ENCODE data around the gene ADAP1.

The ADAP1 gene

DNA sequence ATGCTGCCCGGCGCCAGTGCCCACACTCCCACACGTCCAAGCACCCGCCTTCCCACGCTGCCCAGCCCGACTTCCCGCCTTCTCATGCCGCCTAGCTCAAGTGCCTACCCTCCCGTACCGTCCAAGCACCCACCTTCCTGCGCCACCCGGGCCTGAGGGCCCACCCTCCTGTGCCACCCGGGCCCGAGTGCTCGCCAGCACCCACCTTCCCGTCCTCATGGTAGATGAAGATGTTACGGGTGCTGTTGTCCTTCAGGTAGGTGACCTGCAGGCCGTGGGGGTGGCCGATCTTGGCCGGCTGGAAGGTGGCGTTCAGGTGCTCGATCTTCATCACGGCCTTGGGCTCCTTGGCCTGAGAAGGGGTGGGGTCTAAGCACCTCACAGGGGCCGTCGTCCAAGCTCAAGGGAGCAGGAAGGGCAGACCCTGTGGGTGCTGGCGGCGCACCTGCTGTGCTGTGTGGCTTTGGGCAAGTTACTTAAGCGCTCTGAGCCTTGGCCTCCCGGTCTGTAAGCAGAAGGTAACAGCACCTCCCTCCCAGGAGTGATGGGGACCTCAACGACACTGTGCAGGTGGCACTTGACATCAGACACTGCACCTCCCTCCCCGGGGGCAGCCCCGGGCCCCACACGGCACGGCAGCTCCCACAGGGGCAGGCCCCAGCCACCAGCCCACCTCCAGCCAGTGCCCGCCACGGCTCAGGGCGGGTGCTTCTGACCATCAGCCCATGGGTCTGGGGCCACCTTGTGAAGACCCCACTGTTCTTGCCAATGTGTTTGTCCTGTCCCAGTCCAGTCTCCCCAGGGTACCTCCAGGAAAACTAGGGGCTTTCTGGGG is 50.3 kb downstream of the ADAP1 start:
- FAIRE-seq: no peak

- FAIRE-seq: no peak
Observed at GRCh38 chr7:902996-903395, 51.5 kb downstream of the ADAP1 start.

GRCh38 chr7:901388-902154 is 52.9 kb downstream of the ADAP1 start:
- FAIRE-seq: no peak

- no peak for FAIRE-seq
Observed at GRCh38 chr7:901041-901387, 53.5 kb downstream of the ADAP1 start.

- no peak for FAIRE-seq
Observed at GRCh38 chr7:900331-901040, 54.0 kb downstream of the ADAP1 start.

GRCh38 chr7:899806-900205 is 54.7 kb downstream of the ADAP1 start:
- no peak for FAIRE-seq

DNA sequence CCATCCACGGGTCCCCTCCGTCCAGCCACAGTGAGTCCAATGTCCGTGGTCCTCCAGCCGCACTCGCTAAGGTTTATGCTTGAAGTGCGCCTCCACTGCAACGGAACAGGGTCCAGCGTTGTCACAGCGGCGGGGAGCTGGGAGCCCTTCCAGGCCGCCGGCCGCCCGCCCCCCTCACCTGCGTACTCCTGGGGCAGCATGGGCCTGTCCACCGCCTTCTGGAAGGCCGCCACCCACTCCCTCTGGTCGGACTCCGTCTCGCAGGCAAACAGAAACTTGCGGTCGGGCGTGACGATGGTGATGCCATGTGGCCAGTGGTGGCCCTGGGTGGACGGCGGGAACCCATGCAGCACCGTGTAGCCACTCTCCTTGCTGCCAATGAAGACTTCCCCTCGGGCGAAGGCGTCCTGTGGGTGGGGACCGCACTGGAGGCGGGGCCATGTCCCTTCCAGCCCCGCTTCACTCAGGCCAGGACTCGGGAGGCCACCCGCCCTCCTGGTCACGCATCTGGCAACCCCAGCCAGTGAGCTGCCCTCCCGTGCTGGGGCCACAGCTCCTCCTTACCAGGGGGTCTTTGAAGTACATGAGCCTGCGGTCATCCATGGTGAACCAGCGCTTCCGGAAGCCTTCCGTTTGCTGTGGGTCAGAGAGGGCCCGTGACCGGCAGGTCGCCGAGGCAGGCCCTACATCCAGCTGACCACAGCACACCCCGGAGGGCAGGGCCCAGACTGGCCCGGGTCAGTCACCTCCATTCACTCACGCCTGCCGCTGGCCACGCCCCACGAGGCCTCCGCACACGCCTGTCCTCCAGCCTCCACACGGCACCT is 55.4 kb downstream of the ADAP1 start:
- no peak for FAIRE-seq

DNA sequence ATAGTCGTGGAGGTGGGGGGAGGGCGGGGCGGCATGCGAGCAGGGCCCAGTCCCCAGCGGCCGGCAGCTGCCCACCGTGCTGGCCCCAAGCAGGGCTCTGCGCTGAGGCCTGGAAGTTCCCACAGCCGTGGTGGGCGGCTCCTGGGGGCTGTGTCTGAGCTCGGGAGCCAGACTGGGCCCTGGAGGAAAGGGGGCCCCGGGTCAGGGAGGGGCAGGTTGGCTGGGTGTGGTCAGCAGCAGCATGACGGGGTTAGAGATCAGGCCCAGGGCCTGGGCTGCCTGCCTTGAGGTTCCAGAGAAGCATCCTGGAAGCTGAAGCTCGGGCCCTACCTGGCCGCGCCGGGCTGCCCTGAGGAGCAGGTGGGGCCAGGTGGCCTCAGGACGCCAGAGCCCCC is 56.0 kb downstream of the ADAP1 start:
- no peak for FAIRE-seq

DNA sequence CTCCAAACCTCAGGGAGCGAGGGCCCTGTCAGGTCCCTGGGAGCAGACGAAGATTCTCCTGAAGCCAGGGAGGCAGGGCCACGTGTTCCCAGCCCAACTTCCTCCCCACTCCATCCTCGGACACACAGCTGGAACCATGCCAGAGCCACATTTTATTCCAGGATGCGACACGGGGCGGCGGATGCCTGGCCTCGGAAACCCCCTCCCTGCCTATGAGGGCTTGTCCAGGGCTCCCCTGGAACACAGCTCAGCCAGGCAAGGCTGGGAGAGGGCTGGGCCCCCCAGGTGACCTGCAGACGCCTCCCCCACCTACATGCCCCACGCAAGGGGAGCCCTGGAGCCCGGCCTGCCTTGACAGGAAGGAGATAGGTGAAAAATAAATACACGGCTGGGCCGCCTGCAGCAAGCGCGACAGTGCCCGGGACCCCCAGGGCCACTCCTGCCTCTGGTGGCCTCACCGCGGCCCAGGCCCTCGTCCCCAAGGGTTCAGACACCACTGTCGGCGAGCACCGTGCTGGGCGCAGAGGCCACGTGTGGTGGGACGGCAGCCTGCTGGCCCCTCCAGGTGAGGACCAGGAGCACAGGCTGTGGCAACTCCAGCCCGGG is 56.6 kb downstream of the ADAP1 start:
- FAIRE-seq: no peak

GRCh38 chr7:897086-897485 is 57.4 kb downstream of the ADAP1 start:
- no peak for FAIRE-seq

- no peak for FAIRE-seq
Observed at GRCh38 chr7:896346-897075, 58.0 kb downstream of the ADAP1 start.

DNA sequence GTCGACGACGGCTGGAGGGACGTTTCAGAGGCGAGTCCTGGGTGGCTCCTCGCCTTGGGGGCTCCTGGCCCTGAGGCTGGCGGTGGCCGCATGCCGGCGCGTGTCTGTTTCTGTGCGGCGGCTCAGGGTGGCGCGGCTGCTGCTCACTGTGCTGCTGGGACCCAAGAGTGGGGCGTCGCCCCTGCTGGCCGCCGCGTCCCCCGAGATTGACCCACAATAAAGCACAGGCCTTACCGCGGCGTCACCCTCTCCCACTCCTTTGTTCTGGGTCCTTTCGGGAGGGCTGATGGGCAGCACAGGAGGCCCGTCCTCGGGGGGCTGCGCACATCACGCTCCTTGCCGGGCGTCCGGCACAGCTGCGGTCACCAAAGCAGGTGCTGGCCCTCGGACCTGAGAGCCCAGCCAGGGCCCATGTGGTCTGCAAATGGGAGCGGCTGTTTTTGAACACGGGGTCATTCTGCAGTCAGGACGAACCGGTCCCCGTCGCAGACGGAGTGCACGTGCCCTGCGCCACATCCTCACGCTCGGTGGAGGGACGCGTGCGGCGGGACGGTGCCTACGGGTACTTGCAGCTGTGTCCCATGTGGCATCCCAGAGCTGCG is 58.9 kb downstream of the ADAP1 start:
- FAIRE-seq: no peak

GRCh38 chr7:894927-895450 is 59.5 kb downstream of the ADAP1 start:
- no peak for FAIRE-seq

DNA sequence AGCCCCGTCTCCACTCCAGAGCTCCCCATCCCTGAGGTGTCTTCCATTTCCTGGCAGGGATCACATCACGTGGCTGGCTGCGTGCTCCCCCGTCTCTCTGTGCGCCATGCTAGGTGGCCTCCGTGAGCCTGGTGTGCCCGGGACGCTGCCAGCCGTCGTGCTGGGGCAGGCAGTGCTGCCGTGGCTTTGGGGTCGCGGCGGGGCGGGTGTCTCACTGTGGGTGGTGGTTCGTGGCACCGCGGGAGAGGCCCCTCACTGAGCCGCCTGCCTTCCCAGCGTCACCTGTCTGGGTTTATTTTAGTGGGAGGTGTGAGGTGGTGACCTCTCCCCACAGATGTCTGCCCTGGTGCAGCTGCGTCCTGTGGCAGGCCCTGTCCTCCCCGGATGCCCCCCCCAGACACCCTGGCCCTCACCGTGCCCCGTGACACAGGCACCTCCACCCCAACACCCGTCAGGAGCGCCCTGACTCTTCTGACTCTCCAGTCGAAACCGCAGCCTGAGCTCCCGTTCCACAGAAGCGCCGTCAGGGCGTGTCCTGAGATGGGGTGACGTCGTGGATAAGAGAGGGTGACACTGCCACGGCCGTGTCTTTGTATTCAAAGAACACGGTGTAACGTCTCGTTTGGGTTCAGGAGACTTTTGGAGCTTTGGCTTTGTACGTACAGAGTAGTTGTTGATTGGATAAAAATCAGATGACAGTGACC is 60.2 kb downstream of the ADAP1 start:
- FAIRE-seq: no peak

- FAIRE-seq: no peak
Observed at GRCh38 chr7:893686-894085, 60.8 kb downstream of the ADAP1 start.

- FAIRE-seq: no peak
Observed at GRCh38 chr7:892648-893593, 61.6 kb downstream of the ADAP1 start.

- no peak for FAIRE-seq
Observed at GRCh38 chr7:891805-892204, 62.7 kb downstream of the ADAP1 start.

GRCh38 chr7:891291-891690 is 63.2 kb downstream of the ADAP1 start:
- FAIRE-seq: no peak

DNA sequence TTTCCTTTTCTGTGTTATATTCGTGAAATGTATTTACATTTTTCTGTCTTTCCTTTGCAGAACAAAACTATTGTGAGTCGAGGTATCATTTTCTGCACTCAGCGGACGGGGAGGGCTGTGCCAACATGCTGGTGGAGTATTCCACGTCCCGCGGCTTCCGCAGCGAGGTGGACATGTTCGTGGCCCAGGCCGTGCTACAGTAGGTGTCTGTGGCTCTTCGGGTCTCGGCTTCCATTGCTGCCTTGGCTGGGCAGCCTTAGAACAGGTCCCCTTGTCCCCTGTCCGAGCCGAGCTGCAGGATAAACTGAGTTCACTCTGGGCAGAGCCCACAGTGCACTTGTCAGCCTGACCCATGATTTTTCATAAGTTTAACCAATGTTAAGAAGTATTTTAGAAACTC is 63.6 kb downstream of the ADAP1 start:
- FAIRE-seq: no peak
